HG02798 (cell line): ENCODE data around the gene AP3S1.
"Not testable (repeated sequence)": the region's sequence is repeated elsewhere in the genome, so short reads cannot be mapped to it uniquely, and the experiment has no call there.

Source experiments
- ATAC-seq: cut with Tn5 transposase; IDR thresholded peaks from one replicate; pipeline ENCODE4 v1.9.1; 2021; ENCODE audit warnings: mild to moderate bottlenecking; ENCODE audit not compliant: unreplicated experiment, poor library complexity

The AP3S1 gene

DNA sequence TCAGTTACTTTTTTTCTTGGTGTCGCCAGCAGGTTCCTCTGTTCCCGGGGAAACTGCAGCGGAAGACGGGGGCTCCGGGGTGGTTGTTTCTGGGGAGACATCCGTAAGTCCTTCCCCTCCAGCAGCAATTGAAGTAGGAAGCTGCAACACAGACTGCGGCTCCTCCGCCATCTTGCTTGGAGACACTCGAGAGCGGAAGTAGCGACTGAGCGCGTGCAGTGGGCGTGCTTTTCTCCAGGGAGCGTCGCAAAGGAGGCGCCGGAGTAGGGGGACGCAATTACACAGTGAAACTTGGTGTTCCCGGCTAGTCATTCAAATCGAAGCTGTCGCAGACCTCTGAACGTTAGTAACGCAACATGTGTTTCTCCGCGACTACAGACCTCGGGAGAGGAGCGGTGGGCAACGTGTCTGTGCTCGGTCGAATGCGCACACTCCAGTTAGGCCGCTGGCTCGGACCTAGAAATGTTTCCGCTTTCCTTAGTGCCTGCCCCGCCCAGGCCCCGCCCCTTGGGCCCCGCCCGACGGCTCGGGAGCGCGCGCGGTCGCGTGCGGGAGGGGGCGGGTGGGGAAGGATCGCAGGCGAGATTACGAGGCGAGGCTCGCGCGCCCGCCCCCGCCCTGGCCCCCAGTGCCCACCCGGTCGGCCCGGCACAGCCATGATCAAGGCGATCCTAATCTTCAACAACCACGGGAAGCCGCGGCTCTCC is at the start of gene AP3S1, which contains the start of gene ATG12:
Gene AP3S1, plus strand, starts transcription at position 554 of the 707 bp plus-strand sequence. Its CDS starts 103 bp downstream, at position 657.
Gene ATG12, minus strand, starts transcription at position 184 of the 707 bp plus-strand sequence. Its CDS starts 13 bp downstream, at position 171.
- ATAC-seq = peak; percentile 86

DNA sequence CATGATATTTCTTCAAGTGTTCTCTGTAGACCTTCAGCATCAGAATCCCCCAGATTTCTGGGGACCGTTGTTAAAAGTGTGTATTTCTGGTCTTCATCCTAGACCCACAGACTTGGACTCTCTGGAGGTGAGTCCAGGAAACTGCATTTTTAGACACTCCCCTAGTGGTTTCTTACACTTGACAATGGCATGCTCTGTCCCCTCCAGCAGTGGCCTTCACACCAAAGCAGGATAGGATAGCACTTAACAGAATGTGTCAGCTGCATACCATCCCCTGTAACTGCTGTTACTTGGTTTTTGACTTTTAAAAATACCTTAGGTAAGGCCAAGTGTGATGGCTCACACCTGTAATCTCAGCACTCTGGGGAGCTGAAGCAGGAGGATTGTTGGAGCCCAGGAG is 46.0 kb upstream of the AP3S1 start:
- ATAC-seq = no peak

DNA sequence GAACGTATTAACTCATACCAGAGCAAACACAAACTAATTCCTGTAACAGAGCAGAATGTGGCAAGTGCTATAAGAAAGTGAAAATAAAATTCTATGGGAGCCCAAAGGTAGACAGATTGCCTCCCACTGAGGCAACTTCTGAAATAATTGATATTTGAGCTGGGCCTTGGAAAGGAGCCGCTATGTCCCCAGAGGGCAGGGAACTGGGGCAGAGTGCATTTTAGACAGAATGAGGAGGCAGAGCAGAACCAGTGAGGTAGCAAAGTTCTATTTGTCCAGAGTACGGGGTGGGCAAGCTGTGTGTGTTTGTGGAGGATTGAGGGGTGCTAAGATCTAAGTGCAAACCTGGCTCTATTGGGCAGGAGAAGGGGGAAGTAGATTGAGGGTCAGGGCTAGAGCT is 45.1 kb upstream of the AP3S1 start:
- ATAC-seq = no peak

DNA sequence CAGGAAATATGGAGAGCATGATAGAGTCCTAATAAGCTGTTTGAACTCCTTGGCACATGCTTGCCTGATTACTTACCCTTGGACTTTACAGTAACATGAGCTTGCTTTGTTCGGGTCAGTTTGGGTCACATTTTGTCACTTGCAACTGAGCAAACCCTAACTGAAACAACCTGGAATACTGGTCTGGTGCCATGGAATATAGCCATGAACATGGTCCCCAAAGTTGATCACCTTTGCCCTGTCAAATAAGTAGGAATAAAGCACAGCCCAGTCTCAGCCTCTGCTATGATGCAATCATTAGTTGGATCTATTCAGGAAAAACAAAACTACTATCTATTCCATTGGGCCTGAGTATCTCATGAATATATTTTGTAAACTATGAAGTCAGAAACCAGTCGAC is 43.5 kb upstream of the AP3S1 start:
- no peak for ATAC-seq

DNA sequence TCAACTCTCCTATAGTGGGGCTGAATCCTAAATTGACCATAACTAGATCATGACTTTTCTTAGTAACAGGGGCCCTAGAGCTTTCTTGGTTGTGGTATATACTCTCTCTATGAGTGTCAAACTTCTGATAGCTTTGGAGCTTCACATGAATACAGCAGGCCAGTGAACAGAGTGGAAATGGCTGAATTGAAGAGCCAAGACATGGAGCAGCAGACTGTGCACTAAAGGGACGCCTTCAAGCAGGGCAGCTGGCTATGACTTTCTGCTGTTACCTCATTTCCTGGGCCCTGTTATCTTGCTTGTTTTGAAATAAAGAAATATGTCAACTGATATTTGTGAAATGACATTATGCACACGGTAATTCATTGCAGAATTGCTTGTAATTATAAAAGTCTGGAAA is 41.6 kb upstream of the AP3S1 start:
- no peak for ATAC-seq

DNA sequence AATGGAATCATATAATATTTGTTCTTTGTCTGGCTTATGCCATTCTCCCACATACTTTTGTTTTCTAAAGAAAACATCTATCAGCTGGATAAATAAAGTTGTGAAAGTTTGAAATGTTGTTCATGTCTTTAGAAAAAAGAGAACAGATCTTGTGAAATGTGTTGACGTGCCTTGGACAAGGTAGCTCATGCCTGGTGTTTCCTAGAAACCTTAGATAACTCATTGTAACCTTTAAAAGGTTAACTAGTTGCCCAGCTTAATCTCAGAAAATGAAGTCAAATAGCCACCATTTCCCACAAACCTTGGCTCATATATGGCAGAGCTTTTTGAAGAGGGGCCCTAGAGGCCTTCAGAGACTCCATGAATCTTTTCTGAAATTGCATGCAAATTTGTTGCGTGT is 40.6 kb upstream of the AP3S1 start:
- no peak for ATAC-seq

DNA sequence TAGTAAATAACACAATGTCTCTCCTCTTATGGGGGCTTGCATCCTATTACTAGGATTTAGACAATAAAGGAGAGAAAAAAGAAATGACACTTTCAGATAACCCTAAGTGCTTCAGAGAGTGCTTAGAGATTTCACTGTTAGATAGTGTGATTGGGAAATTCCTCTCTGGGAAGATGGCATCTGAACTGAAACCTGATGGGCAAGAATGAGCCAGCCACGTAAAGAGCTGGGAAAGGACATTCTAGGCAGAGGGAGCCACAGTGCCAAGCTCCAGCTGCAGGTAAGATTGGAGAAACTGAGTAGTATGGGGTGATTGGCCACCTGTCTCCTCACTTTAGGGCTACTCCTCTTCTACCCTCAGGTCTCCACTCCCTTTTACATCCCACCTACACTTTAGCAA is 39.8 kb upstream of the AP3S1 start:
- ATAC-seq = no peak

DNA sequence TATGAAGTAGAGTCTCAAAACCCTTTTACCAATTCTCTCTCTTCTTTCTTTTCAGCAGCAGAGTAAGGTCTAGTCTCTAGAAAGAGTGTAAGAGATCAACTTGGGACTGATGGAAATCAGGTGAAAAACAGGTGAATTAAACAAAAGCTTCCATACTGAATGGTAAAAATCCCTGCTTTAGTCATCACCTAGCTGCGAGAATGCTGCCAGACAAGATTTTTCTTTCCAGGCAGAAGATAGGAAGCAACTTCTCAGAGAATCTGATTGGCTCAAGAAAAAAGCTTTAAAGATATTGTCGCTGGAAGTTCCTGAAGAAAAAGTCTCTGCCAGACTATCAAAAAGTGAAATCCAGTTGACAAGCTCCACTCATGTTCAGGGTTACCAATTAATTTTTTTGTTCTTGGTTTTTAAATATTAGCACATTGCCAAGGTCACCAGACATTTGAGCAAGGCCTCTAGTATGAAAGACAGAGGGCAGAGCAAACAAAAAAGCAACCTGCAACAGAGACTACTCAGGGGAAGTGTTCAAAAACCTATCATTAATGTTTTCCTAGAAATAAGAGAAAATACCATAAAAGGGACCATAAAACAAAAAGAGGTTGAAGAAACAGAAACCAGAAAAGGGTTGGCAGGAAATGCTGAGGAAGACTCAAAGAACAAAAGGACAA is 34.6 kb upstream of the AP3S1 start:
- ATAC-seq = no peak

DNA sequence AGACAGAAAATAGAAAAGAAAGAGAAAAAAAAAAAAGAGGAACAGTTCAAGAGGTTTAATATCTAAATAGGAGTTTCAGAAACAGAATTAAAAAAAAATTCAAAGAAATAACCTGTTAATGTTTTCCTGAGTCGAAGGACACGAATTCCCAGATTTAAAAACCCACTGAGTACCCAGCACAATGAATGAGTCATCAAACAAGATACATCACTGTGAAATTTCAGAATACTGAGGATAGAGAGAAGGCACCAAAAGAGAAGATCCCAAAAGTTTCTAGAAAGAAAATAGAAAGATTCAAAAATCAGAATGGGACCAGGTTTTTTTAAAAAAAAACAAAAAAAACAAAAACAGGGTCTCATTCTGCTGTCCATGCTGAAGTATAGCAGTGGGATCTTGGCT is 34.1 kb upstream of the AP3S1 start:
- no peak for ATAC-seq

DNA sequence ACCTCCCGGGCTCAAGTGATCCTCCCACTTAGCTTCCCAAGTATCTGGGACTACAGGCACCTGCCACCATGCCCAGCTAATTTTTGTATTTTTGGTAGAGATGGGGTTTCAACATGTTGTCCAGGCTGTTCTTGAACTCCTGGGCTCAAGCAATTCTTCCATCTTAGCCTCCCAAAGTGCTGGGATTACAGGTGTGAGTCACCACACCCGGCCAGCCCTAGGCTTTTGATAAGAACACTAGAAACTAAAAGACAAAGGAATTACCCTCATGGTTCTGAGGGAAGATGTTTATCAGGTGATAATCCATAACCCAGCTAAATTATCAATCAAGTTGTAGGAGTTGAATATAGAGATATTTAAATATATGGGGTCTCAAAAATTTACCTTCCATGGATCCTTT is 33.7 kb upstream of the AP3S1 start:
- ATAC-seq = not testable (repeated sequence)

DNA sequence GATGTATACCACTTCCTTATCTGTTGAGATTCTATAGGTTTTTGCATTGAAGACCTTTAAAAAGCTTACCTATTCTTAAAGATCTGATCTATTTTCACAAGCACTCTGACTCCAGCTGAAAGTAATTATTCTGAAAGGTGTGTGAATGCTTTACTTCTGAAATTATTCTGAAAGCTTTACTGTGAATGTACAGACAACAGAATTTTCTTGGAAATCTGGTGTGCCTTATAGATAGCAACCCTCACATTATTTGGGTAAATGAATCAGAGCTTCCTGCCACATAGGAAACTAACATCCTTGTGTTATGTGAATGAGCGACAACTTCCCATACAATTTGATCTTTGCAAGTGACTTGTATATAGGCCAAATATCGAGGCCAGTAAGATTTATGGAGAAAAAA is 31.8 kb upstream of the AP3S1 start:
- no peak for ATAC-seq

DNA sequence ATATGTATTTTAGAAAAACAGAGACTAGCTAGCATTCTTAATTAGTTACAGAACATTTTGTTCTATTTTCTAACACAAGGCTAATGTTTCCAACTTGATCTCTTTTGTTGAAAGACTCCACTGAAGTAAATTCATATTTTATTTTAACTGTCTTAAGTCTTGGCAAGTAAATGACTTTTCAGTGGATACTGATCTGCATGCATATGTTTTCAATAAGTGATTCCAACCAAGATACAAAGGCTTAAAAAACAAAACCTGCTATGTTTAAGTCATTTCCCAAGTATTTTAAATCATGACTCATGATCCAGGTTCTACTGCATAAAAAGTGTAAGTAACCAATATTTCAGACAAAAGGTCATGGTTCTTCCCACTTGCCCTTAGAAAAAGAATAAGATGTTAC is 31.0 kb upstream of the AP3S1 start:
- no peak for ATAC-seq

DNA sequence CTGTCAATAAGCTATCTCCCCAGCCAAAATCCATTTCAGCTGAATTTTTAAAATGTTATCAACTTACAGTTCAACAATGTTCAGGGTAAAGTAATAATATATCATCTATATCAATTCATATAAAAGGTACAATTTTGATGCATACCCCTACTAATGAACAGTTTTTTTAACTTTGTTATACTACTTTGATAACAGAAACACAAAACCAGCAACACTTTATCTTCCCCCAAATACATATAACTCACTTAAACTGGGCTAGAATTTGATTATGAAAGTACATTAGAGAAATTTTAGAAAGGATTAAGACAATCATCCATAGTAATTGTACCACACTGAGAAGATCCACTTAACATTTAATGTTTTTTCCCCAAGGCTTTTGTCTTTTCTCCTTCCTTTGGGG is 30.3 kb upstream of the AP3S1 start:
- no peak for ATAC-seq

DNA sequence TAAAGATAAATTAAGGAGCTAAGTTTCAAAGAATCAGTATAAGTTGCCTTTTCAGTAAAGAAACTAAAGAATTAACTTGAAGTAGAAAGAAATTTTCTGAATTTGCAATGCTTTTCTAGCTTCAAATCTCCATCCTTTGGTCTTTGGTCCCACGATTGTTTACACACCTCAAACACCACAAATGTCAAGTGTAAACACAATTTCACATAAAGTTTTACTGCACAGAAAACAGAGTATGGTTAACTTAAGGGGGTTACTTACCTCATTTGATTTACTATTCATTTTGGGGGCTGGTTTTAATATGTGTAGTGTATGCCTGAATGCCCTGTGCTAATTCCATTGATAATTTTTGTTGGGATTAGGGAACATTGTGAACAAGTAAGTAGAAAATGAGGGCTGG is 29.4 kb upstream of the AP3S1 start:
- ATAC-seq = no peak

DNA sequence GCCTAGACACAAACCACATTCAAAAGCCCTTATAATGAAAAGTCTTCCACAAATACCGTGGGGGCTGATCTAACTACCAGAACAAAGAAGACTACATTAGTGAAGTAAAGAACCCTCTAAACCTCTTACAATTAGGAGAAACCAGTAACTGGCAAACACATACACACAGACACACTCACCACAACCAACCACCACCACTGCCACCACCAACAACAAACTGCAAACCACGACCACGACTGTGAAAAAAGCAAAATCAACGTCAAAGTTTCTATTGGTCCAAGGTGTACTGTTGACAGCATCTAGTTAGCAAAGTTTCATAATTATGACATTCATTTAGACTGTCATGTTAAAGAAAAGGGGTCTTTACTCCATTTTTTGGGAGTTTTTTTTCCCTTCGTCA is 28.0 kb upstream of the AP3S1 start:
- no peak for ATAC-seq

DNA sequence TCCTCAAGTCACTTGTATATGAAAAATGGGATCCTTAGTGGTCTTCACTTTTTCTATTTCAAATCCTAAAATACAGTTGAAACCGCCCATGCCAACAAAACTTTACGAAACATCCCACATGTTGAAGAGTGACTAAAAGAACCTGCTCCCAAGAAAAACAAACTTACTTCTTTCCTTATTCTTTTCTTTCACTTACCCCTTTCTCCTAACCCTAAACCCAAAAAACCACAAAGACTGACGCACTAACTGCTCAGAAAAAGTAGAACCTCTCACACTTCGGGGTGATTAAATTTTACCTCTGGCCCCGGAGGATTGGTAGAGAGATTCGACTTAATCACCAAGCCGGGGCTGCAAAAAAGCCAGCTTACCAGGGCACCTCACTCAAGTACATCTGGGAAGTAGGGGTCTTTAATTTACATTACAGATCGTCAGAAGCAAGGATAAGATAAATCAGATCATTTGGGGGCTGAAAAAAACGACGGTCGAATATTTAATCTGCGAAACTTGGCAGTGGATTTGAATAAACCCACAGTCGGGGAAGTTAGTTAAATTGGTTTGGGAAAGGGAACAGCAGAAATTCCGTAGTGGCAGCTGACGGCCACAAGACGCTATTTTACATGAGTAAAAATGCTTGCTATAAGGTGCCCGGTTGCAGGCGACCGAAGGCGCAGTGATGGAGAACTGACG is 26.6 kb upstream of the AP3S1 start:
- ATAC-seq = no peak

DNA sequence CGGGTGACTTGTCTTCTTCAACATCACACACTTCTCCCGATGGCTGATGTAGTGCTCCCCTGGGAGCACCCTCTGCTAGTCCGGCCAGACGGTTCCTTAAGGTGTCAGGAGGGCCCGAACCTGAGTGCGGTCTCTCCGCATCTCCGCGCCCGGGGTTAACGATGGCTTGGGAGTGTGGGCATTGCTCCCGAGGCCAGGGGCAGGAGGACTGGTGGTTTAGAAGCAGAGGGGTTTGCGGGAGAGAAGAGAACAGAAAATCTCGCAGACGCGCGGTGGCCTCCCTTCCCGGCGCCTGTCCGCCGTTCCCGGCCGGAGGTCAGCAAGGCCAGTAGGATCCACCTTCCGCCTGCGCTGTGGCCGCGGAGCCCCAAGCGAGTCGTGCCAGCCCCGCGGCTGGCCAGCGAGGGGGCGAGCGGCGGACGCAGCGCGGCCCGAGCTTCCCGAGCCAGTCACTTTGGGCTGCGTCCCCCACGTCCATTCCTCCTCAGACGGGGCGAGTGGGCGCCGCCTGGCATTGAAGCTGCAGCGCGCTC is 26.0 kb upstream of the AP3S1 start:
- no peak for ATAC-seq

DNA sequence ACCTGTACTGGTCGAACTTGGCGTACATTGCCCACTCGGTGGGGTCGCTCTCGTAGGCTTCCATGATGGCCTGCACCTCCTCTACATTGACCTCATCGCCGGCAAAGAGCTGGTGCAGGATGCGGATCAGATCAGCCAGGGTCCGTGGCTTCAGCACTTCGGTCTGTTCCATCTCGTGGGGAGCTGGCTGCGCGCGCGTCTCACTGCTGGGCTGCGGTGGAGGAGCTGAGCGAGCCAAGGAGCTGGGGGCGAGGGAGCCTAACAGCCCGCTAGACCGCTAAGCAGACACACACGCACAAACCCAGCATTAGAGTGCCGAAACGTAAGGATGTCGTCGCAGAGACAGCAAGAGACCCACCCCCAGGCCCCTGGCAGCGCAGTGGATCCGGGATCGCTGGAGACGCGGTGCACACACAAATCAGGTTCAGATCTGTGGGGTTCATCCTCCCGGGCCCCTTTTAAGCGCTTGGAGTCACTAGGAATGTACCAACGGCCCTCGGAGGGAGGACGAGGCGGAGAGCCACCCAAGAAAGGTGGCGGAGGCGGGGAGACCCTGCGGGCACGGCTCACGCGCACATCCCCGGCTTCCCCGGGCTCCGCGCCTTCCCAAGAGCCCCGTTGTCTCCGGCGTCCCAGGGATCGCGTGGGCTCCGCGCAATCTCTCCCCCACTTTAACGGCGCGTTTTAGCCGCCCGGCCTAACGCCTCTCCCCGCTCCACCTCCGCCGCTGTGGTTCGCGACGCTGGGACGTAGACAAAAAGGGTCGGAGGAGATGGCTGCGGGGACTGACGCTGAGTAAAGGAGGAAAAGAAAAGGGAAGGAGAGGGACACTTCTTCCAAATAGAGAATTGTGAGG is 25.3 kb upstream of the AP3S1 start, which contains the start of gene CDO1:
Gene CDO1, minus strand, starts transcription at position 434 of the 856 bp plus-strand sequence. Its CDS starts 262 bp downstream, at position 172.
- ATAC-seq = no peak

DNA sequence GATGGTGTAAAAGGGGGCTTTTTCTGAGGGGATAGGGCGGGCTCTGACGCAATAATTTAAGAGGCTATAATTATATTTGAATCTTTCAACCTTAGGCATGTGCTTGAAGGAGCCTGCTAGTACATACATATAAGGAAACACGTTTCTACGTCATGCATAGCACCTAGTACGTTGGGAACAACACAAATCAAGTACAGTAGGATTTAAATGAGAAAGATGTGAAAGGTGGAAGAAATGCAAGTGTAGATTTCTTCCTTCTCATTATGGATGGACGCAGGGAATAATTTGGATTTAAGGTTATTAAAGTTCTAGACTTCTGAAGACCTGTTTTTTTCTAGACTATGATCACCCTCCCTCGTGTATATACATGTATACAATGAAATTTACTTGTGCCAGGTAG is 24.3 kb upstream of the AP3S1 start:
- ATAC-seq = no peak

DNA sequence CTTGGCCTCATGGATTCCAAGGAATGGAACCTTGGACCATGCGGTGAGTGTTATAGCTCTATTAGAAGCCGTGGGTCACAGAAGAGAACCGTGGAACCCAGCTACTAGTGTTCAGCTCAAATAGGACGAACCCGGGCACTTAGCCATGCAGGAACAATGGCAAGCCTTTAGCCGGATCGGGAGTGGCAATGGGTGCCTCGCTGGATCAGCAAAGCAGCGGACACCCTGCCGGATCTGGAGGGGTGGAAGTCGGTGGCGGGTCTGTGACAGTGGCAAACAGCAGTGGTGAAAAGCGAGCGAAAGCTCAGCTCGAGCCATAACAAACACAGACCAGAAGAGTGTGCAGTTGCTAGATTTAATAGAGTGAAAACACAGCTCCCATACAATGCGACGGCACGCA is 22.9 kb upstream of the AP3S1 start:
- no peak for ATAC-seq
